Panc1 (cell line): Measurements from ENCODE around the gene STAT3.

Experiments
- CTCF ChIP-seq: fragments of 450-650 bp; IDR thresholded peaks from 2 replicates; pipeline ENCODE4 v1.5.1; 2017; ENCODE audit warnings: mild to moderate bottlenecking
- POLR2AphosphoS5 ChIP-seq: IDR thresholded peaks from 2 replicates; pipeline ENCODE4 v1.6.1; 2012; ENCODE audit warnings: mild to moderate bottlenecking, low read depth, low read length, moderate library complexity
- REST ChIP-seq, 2 experiments: IDR thresholded peaks; 2 replicates each; pipeline ENCODE4 v1.6.1; 2011 to 2012; ENCODE audit warnings: low read depth in 2 of 2, control low read depth in 1 of 2, low read length in 1 of 2, mild to moderate bottlenecking in 1 of 2, moderate library complexity in 1 of 2; ENCODE audit not compliant: insufficient read depth in 1 of 2
- SIN3A ChIP-seq: IDR thresholded peaks from 2 replicates; pipeline ENCODE4 v1.6.1; 2012; ENCODE audit warnings: low read depth, mild to moderate bottlenecking, low read length, moderate library complexity, borderline replicate concordance; ENCODE audit not compliant: insufficient read depth

- TF ChIP-seq CTCF (no peak), REST (IDR thresholded peaks at IDR 0.05; ENCODE audit: insufficient read depth in 1 of 2, low read depth in 2 of 2, low read length in 1 of 2) (no peak), POLR2AphosphoS5 (no peak), SIN3A (no peak)
These were observed 97.1 kb downstream of the STAT3 start for GRCh38 chr17:42291129-42291528.
